Stimulated activated CD4-positive, alpha-beta T cell treated with anti-CD3 and anti-CD28 coated beads, Interleukin-4, amount 100 ng/mL, for 48 hours (primary cell): ENCODE results near the gene SLC39A2.

ENCODE experiments used
- DNase-seq, 2 donors: peaks; one replicate each; pipeline ENCODE4 v3.0.0-alpha.2; 2020; ENCODE audit warnings: low read depth in 2 of 2

The SLC39A2 gene

GRCh38 chr14:21047378-21047781 is 48.3 kb downstream of the SLC39A2 start:
- DNase-seq, result no peak

GRCh38 chr14:21048638-21049037 is 49.5 kb downstream of the SLC39A2 start:
- DNase-seq, result no peak

GRCh38 chr14:21049271-21049673 is 50.2 kb downstream of the SLC39A2 start:
- DNase-seq, result no peak

- DNase-seq, result no peak
These were observed 51.5 kb downstream of the SLC39A2 start for GRCh38 chr14:21050597-21050996.
